Tibial nerve (tissue), 3 donors: Measurements from ENCODE around the gene ABHD8.

Experiments
- POLR2A ChIP-seq, 2 donors: fragments of 450-650 bp; IDR thresholded peaks; one replicate each; pipeline ENCODE4 v1.6.1; 2017; ENCODE audit warnings: antibody characterized with exemption in 2 of 2, mild to moderate bottlenecking in 2 of 2, moderate library complexity in 2 of 2
- TF ChIP-seq, protein P1 (sequence below), 5 experiments: fragments of 200-600 bp in 3 of 5; fragments of 450-650 bp in 2 of 5; sonication (generic) in 3 of 5; IDR thresholded peaks; one replicate each; pipeline ENCODE4 v1.5.1; 2016 to 2019; ENCODE audit warnings: antibody characterized with exemption in 5 of 5, mild to moderate bottlenecking in 3 of 5, moderate library complexity in 2 of 5

DNA sequence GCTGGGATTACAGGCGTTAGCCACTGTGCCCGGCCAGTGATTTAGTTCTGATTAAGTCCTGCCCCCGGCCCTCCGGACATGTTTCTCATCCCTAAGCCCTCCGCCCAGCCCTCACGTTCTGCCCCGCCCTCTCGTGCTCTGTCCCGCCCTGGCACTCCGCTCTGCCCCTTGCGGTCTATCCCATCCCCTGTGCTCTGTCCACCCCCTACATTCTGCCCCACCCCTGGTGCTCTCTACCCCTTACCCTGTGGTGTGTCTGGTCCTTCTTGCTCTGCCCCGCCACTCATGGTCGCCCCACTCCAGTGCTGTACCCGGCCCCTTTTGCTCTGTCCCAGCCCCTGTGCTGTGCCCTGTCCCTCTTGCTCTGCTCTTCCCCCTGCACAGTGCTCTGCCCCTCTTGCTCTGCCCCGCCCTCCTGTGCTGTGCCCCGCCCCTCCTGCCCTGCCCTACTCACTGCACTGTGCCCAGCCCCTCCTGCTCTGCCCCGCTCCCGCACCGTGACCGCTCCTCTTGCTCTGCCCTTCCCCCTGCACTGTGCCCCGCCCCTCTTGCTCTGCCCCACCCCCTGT, 37.2 kb upstream of the ABHD8 start:
- TF ChIP-seq, protein P1, sequence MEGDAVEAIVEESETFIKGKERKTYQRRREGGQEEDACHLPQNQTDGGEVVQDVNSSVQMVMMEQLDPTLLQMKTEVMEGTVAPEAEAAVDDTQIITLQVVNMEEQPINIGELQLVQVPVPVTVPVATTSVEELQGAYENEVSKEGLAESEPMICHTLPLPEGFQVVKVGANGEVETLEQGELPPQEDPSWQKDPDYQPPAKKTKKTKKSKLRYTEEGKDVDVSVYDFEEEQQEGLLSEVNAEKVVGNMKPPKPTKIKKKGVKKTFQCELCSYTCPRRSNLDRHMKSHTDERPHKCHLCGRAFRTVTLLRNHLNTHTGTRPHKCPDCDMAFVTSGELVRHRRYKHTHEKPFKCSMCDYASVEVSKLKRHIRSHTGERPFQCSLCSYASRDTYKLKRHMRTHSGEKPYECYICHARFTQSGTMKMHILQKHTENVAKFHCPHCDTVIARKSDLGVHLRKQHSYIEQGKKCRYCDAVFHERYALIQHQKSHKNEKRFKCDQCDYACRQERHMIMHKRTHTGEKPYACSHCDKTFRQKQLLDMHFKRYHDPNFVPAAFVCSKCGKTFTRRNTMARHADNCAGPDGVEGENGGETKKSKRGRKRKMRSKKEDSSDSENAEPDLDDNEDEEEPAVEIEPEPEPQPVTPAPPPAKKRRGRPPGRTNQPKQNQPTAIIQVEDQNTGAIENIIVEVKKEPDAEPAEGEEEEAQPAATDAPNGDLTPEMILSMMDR (IDR thresholded peaks at IDR 0.05) = no peak
- TF ChIP-seq POLR2A (IDR thresholded peaks at IDR 0.05) = no peak
